WTC11 (cell line): ENCODE results near the gene ZNF423.

Source experiments
- CREB1 ChIP-seq: sonication (generic); formaldehyde crosslinking; IDR thresholded peaks from 2 replicates; pipeline ENCODE4 v1.8.0; 2023; ENCODE audit warnings: mild to moderate bottlenecking, missing genetic modification reagents
- FOXJ3 ChIP-seq: sonication (generic); formaldehyde crosslinking; IDR thresholded peaks from 2 replicates; pipeline ENCODE4 v1.9.0; 2021; ENCODE audit warnings: missing genetic modification reagents, mild to moderate bottlenecking, borderline replicate concordance
- FOXK1 ChIP-seq: sonication (generic); formaldehyde crosslinking; IDR thresholded peaks from 2 replicates; pipeline ENCODE4 v1.8.0; 2022; ENCODE audit warnings: mild to moderate bottlenecking, moderate library complexity, missing genetic modification reagents
- NR1H2 ChIP-seq: sonication (generic); formaldehyde crosslinking; IDR thresholded peaks from 2 replicates; pipeline ENCODE4 v1.9.0; 2021; ENCODE audit warnings: mild to moderate bottlenecking, moderate library complexity, missing genetic modification reagents
- RELA ChIP-seq: sonication (generic); formaldehyde crosslinking; IDR thresholded peaks from 2 replicates; pipeline ENCODE4 v1.8.1; 2022; ENCODE audit warnings: missing genetic modification reagents, mild to moderate bottlenecking, borderline replicate concordance
- SMAD3 ChIP-seq: sonication (generic); formaldehyde crosslinking; IDR thresholded peaks from 2 replicates; pipeline ENCODE4 v1.8.0; 2022; ENCODE audit warnings: missing genetic modification reagents, mild to moderate bottlenecking, borderline replicate concordance
- TEAD1 ChIP-seq: sonication (generic); formaldehyde crosslinking; IDR thresholded peaks from 2 replicates; pipeline ENCODE4 v1.8.0; 2022; ENCODE audit warnings: mild to moderate bottlenecking, missing genetic modification reagents
- TEAD4 ChIP-seq: sonication (generic); formaldehyde crosslinking; IDR thresholded peaks from 2 replicates; pipeline ENCODE4 v1.8.0; 2022; ENCODE audit warnings: mild to moderate bottlenecking, missing genetic modification reagents
- ZNF423 ChIP-seq: fragments of 250-450 bp; sonication (Bioruptor Pico); IDR thresholded peaks from 2 replicates; pipeline ENCODE4 v2.1.2; 2022; ENCODE audit warnings: mild to moderate bottlenecking, moderate library complexity
- TF ChIP-seq, protein P1 (sequence below): fragments of 200-600 bp; IDR thresholded peaks from 2 replicates; pipeline ENCODE4 v1.8.0; 2022; ENCODE audit warnings: antibody characterized with exemption
- TF ChIP-seq, protein P2 (sequence below): fragments of 250-450 bp; sonication (Bioruptor Pico); IDR thresholded peaks from 2 replicates; pipeline ENCODE4 v1.8.0; 2021; ENCODE audit warnings: mild to moderate bottlenecking
- TF ChIP-seq, protein P3 (sequence below): sonication (generic); formaldehyde crosslinking; IDR thresholded peaks from 2 replicates; pipeline ENCODE4 v1.8.0; 2022; ENCODE audit warnings: mild to moderate bottlenecking, missing genetic modification reagents
- TF ChIP-seq, protein P4 (sequence below): sonication (generic); formaldehyde crosslinking; IDR thresholded peaks from 2 replicates; pipeline ENCODE4 v1.8.1; 2023; ENCODE audit warnings: mild to moderate bottlenecking, missing genetic modification reagents

DNA sequence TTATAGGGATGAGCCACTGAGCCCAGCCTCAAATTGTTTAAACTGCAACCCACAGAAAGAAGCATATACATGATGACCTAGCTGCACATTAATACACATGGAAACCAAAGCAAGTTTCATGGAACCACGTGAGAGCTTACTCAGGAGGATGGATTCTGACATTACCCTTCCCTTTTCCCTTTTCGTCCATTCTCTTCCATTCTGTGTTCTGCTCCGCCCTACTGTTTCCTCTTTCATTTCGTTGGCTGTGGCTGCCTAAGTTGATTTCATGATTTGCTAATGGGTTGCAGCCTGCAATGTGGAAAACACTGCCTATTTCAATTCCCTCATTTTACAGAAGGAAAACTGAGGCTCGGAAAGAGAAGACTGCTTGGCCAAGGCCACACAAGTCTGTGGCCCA lies 305.8 kb downstream of the ZNF423 start:
- TF ChIP-seq TEAD1 (CRISPR knock-in tag) (no peak), ZNF423 (CRISPR knock-in tag) (no peak), TEAD4 (CRISPR knock-in tag) (no peak), CREB1 (CRISPR knock-in tag) (no peak), NR1H2 (CRISPR knock-in tag) (no peak), RELA (CRISPR knock-in tag) (no peak), FOXJ3 (CRISPR knock-in tag) (no peak), FOXK1 (no peak), SMAD3 (no peak)
- TF ChIP-seq, protein P1, sequence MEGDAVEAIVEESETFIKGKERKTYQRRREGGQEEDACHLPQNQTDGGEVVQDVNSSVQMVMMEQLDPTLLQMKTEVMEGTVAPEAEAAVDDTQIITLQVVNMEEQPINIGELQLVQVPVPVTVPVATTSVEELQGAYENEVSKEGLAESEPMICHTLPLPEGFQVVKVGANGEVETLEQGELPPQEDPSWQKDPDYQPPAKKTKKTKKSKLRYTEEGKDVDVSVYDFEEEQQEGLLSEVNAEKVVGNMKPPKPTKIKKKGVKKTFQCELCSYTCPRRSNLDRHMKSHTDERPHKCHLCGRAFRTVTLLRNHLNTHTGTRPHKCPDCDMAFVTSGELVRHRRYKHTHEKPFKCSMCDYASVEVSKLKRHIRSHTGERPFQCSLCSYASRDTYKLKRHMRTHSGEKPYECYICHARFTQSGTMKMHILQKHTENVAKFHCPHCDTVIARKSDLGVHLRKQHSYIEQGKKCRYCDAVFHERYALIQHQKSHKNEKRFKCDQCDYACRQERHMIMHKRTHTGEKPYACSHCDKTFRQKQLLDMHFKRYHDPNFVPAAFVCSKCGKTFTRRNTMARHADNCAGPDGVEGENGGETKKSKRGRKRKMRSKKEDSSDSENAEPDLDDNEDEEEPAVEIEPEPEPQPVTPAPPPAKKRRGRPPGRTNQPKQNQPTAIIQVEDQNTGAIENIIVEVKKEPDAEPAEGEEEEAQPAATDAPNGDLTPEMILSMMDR: no peak
- TF ChIP-seq, protein P2, sequence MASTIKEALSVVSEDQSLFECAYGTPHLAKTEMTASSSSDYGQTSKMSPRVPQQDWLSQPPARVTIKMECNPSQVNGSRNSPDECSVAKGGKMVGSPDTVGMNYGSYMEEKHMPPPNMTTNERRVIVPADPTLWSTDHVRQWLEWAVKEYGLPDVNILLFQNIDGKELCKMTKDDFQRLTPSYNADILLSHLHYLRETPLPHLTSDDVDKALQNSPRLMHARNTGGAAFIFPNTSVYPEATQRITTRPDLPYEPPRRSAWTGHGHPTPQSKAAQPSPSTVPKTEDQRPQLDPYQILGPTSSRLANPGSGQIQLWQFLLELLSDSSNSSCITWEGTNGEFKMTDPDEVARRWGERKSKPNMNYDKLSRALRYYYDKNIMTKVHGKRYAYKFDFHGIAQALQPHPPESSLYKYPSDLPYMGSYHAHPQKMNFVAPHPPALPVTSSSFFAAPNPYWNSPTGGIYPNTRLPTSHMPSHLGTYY (CRISPR knock-in tag): no peak
- TF ChIP-seq, protein P3, sequence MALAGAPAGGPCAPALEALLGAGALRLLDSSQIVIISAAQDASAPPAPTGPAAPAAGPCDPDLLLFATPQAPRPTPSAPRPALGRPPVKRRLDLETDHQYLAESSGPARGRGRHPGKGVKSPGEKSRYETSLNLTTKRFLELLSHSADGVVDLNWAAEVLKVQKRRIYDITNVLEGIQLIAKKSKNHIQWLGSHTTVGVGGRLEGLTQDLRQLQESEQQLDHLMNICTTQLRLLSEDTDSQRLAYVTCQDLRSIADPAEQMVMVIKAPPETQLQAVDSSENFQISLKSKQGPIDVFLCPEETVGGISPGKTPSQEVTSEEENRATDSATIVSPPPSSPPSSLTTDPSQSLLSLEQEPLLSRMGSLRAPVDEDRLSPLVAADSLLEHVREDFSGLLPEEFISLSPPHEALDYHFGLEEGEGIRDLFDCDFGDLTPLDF (CRISPR knock-in tag): no peak
- TF ChIP-seq, protein P4, sequence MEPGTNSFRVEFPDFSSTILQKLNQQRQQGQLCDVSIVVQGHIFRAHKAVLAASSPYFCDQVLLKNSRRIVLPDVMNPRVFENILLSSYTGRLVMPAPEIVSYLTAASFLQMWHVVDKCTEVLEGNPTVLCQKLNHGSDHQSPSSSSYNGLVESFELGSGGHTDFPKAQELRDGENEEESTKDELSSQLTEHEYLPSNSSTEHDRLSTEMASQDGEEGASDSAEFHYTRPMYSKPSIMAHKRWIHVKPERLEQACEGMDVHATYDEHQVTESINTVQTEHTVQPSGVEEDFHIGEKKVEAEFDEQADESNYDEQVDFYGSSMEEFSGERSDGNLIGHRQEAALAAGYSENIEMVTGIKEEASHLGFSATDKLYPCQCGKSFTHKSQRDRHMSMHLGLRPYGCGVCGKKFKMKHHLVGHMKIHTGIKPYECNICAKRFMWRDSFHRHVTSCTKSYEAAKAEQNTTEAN (CRISPR knock-in tag): no peak
